Aorta (tissue), 5 donors: Measurements from ENCODE around the gene ATXN7L3. TPM values are rescaled to one million over a fixed set of nuclear protein-coding genes. Genes with fewer than 3 reads are reported as not detected.
A peak's percentile ranks its signal among the peaks of the same experiment; 100 is the strongest.
"Not testable (repeated sequence)": the region's sequence is repeated elsewhere in the genome, so short reads cannot be mapped to it uniquely, and the experiment has no call there.

Experiments used
- ATAC-seq: fragments of 200-7000 bp; cut with Tn5 transposase; one replicate; pipeline ENCODE4 v1.9.1; 2022; ENCODE audit warnings: moderate library complexity; ENCODE audit not compliant: low FRiP score
- DNase-seq, 2 donors: peaks; one replicate each; pipeline ENCODE4 v3.0.0-alpha.2; 2020
- H3K27ac ChIP-seq, 2 donors: one replicate each; pipeline ENCODE4 v1.5.1; 2013; ENCODE audit warnings: low read length in 2 of 2, mild to moderate bottlenecking in 2 of 2, moderate library complexity in 2 of 2, control low read depth in 1 of 2, inconsistent platforms in 1 of 2, low read depth in 1 of 2
- H3K27me3 ChIP-seq, 2 donors: one replicate each; pipeline ENCODE4 v1.6.1; 2013; ENCODE audit warnings: control low read depth in 1 of 2, low read length in 1 of 2, mild to moderate bottlenecking in 1 of 2, moderate library complexity in 1 of 2; ENCODE audit not compliant: insufficient read depth in 2 of 2, control insufficient read depth in 1 of 2
- H3K36me3 ChIP-seq, 2 donors: one replicate each; pipeline ENCODE4 v1.6.1; 2013; ENCODE audit warnings: control low read depth in 1 of 2, low read length in 1 of 2, mild to moderate bottlenecking in 1 of 2; ENCODE audit not compliant: insufficient read depth in 2 of 2, control insufficient read depth in 1 of 2
- H3K4me1 ChIP-seq, 2 donors: one replicate each; pipeline ENCODE4 v1.6.1; 2013; ENCODE audit warnings: low read length in 2 of 2, control low read depth in 1 of 2, mild to moderate bottlenecking in 1 of 2, moderate library complexity in 1 of 2; ENCODE audit not compliant: insufficient read depth in 2 of 2, control insufficient read depth in 1 of 2
- H3K4me3 ChIP-seq, 2 donors: one replicate each; pipeline ENCODE4 v1.5.1; 2013; ENCODE audit warnings: low read length in 2 of 2, control low read depth in 1 of 2, mild to moderate bottlenecking in 1 of 2
- H3K9me3 ChIP-seq: one replicate; pipeline ENCODE4 v1.6.1; 2013; ENCODE audit warnings: mild to moderate bottlenecking, low read length; ENCODE audit not compliant: control insufficient read depth
- WGBS, 2 donors: extraction: QIAGEN DNeasy Blood & Tissue Kit; methylation state at CpG; one replicate each; pipeline ENCODE4 v1.1.7; 2013; 5-methylcytosine and 5-hydroxymethylcytosine counted together
- intact Hi-C, 2 donors: fragments of 100-400 bp; cut with DNase I; formaldehyde crosslinking; loops; one replicate each; pipeline versions ENCODE4 v1.14.2 to v1.15.0; 2022
- long read RNA-seq, 2 donors: library from polyadenylated mRNA; unstranded; transcript quantifications; one replicate each; pipeline ENCODE4 v2.0.0, GENCODE V29; 2020 to 2021
- polyA plus RNA-seq, 2 donors: library from polyadenylated mRNA; stranded (reverse); fragments of 200-250 nt; gene quantifications; one replicate each; pipeline ENCODE4 v1.2.3, GENCODE V29; 2013
- total RNA-seq, 2 donors: library from RNA; stranded (reverse); fragmentation: NEBNext Ultra II Directional; extraction: Animal tissue kit (Norgen Biotek cat#: 25700); gene quantifications; one replicate each; pipeline ENCODE4 v1.2.1, GENCODE V29; 2021
- donor health status: healthy with polysubstance abuse.
- donor health status: Bipolar disorder and iron deficiency.
- donor health status: DM: no; HTN: no; CAD: no.
- donor health status: DM: no; HTN: no; CAD: no.
- donor health status: DM: yes; HTN: yes; CAD: no.

Gene ATXN7L3
- total RNA-seq (10 to 100 TPM; 62.9 to 67.5 TPM), polyA plus RNA-seq (10 to 100 TPM; 18.7 to 35.7 TPM)
- long read RNA-seq, donor 1, partial matches to known transcripts: 3 of 31 reads
- long read RNA-seq, donor 1, other reads (novel, unspliced or antisense): 28 of 31 reads
- long read RNA-seq, donor 2, partial matches to known transcripts: 3 of 23 reads
- long read RNA-seq, donor 2, other reads (novel, unspliced or antisense): 18 of 23 reads

GRCh38 chr17:44199553-44200477 is at the start of gene ATXN7L3:
TSS of gene ATXN7L3 (minus strand) at chr17:44199884. CDS start at chr17:44198070, 1,814 bp downstream.
- Histone ChIP-seq H3K9me3 (no peaks in the 10 kb centered on the region), H3K27ac (peak within 1 kb of the TSS; percentile 80 to 84), H3K36me3 (no peaks in the 10 kb centered on the region), H3K27me3 (no peaks in the 10 kb centered on the region), H3K4me3 (peak within 1 kb of the TSS; percentile 92 to 99), H3K4me1 (no peaks in the 10 kb centered on the region)
- peak; percentile 96 for ATAC-seq
- intact Hi-C loops: loop anchor here in 1 of 2 donors (2.0 kb wide), 1 partner anchor 19 kb away; the partner anchor contains the start of gene UBTF
- 1% methylated on average over 32 to 126 of the region's 126 CpGs for WGBS, 2 donors
- DNase-seq: peak; percentile 99 to 100

GRCh38 chr17:44247876-44248736 is 48.4 kb upstream of the ATXN7L3 start:
- H3K27ac ChIP-seq: no peak overlapping the region
- H3K4me3 ChIP-seq: no peak overlapping the region
- DNase-seq (no peak), ATAC-seq (no peak)
- no peaks in the 10 kb centered on the region for H3K36me3 ChIP-seq
- H3K27me3 ChIP-seq: no peaks in the 10 kb centered on the region
- 85% methylated on average over 10 of the region's 10 CpGs for WGBS, 2 donors
- no peaks in the 10 kb centered on the region for H3K4me1 ChIP-seq
- intact Hi-C loops: no loop called here
- H3K9me3 ChIP-seq: no peaks in the 10 kb centered on the region

GRCh38 chr17:44247440-44247841 is 47.8 kb upstream of the ATXN7L3 start:
- no peak overlapping the region for H3K27ac ChIP-seq
- H3K9me3 ChIP-seq: no peaks in the 10 kb centered on the region
- intact Hi-C loops: no loop called here
- 33 to 38% methylated on average over 7 of the region's 7 CpGs for WGBS, 2 donors
- no peaks in the 10 kb centered on the region for H3K4me1 ChIP-seq
- H3K4me3 ChIP-seq: no peak overlapping the region
- DNase-seq: no peak
- ATAC-seq: no peak
- H3K36me3 ChIP-seq: no peaks in the 10 kb centered on the region
- no peaks in the 10 kb centered on the region for H3K27me3 ChIP-seq

GRCh38 chr17:44241106-44241624 is 41.5 kb upstream of the ATXN7L3 start:
- Histone ChIP-seq H3K9me3 (no peaks in the 10 kb centered on the region), H3K27me3 (no peaks in the 10 kb centered on the region), H3K4me1 (no peaks in the 10 kb centered on the region), H3K4me3 (no peak overlapping the region), H3K36me3 (no peaks in the 10 kb centered on the region), H3K27ac (no peak overlapping the region)
- DNase-seq (no peak), ATAC-seq (no peak)
- intact Hi-C loops: no loop called here
- 70 to 77% methylated on average over 6 of the region's 6 CpGs for WGBS, 2 donors

GRCh38 chr17:44237886-44238285 is 38.2 kb upstream of the ATXN7L3 start:
- intact Hi-C loops, H3K4me3 ChIP-seq, H3K27me3 ChIP-seq, H3K9me3 ChIP-seq, ATAC-seq, H3K4me1 ChIP-seq, DNase-seq, H3K27ac ChIP-seq, H3K36me3 ChIP-seq: not testable (repeated sequence)
- 91 to 92% methylated on average over 11 to 28 of the region's 28 CpGs for WGBS, 2 donors

- WGBS, 2 donors: 71 to 73% methylated on average over 5 of the region's 5 CpGs
- intact Hi-C loops: no loop called here
These were observed 36.8 kb upstream of the ATXN7L3 start for GRCh38 chr17:44236444-44236991.

GRCh38 chr17:44235583-44235936 is 35.9 kb upstream of the ATXN7L3 start:
- no peaks in the 10 kb centered on the region for H3K9me3 ChIP-seq
- DNase-seq (no peak), ATAC-seq (no peak)
- H3K27me3 ChIP-seq: no peaks in the 10 kb centered on the region
- H3K27ac ChIP-seq: no peak overlapping the region
- 72 to 77% methylated on average over 5 of the region's 5 CpGs for WGBS, 2 donors
- no peak overlapping the region for H3K4me3 ChIP-seq
- H3K4me1 ChIP-seq: no peaks in the 10 kb centered on the region
- H3K36me3 ChIP-seq: no peaks in the 10 kb centered on the region
- intact Hi-C loops: no loop called here

More at GRCh38 chr17:44236444-44236991, 36.8 kb upstream of the ATXN7L3 start:
- Histone ChIP-seq H3K27ac (no peak overlapping the region), H3K36me3 (no peaks in the 10 kb centered on the region), H3K9me3 (no peaks in the 10 kb centered on the region), H3K4me1 (no peaks in the 10 kb centered on the region), H3K27me3 (no peaks in the 10 kb centered on the region), H3K4me3 (no peak overlapping the region)
- no peak for ATAC-seq
- no peak for DNase-seq

- no peaks in the 10 kb centered on the region for H3K4me1 ChIP-seq
- H3K27ac ChIP-seq: no peak overlapping the region
- H3K4me3 ChIP-seq: no peak overlapping the region
- ATAC-seq: no peak
- H3K27me3 ChIP-seq: no peaks in the 10 kb centered on the region
- no peaks in the 10 kb centered on the region for H3K9me3 ChIP-seq
- WGBS, 2 donors: 80 to 81% methylated on average over 5 of the region's 5 CpGs
- intact Hi-C loops: no loop called here
- H3K36me3 ChIP-seq: no peaks in the 10 kb centered on the region
- no peak for DNase-seq
These were observed 33.9 kb upstream of the ATXN7L3 start for GRCh38 chr17:44233582-44233981.
